Measurements from ENCODE around the gene HOOK2. TPM values are rescaled to one million over a fixed set of nuclear protein-coding genes. Genes with fewer than 3 reads are reported as not detected.

Gene HOOK2
- total and polyA plus RNA-seq, 2 of the 13 experiments (the other 11 are each of a cell fraction or from before 2014, with no cell fraction given) = 9.2 to 12.9 TPM

DNA sequence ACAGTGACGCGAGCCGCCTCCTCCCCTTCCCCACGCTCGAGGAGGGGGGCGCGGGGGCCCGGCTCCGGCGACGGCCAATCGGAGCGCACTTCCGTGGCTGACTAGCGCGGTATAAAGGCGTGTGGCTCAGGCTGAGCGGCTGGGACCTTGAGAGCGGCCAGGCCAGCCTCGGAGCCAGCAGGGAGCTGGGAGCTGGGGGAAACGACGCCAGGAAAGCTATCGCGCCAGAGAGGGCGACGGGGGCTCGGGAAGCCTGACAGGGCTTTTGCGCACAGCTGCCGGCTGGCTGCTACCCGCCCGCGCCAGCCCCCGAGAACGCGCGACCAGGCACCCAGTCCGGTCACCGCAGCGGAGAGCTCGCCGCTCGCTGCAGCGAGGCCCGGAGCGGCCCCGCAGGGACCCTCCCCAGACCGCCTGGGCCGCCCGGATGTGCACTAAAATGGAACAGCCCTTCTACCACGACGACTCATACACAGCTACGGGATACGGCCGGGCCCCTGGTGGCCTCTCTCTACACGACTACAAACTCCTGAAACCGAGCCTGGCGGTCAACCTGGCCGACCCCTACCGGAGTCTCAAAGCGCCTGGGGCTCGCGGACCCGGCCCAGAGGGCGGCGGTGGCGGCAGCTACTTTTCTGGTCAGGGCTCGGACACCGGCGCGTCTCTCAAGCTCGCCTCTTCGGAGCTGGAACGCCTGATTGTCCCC, 16.1 kb upstream of the HOOK2 start, which contains the start of gene JUNB (continued):
- TF ChIP-seq ZBTB3 (CRISPR knock-in tag; IDR thresholded peaks at IDR 0.05; ENCODE audit: borderline replicate concordance, low read depth) (no peak), HNRNPL (IDR thresholded peaks at IDR 0.05; ENCODE audit: low read depth, low read length) (0 out of 2 replicates have a peak, but pooled peaks have one; percentile 36), ZNF232 (CRISPR knock-in tag; IDR thresholded peaks at IDR 0.05; ENCODE audit: borderline replicate concordance) (peak; percentile 62; the same call in 1 of the 2 replicates), GATAD1 (CRISPR knock-in tag; IDR thresholded peaks at IDR 0.05) (peak; percentile 83), ADNP (CRISPR knock-in tag; IDR thresholded peaks at IDR 0.05) (no peak), NCOA5 (CRISPR knock-in tag; IDR thresholded peaks at IDR 0.05) (no peak), IKZF4 (CRISPR knock-in tag; IDR thresholded peaks at IDR 0.05; ENCODE audit: borderline replicate concordance, low read depth, not compliant biosample characterization) (no peak), STAG1 (CRISPR knock-in tag; IDR thresholded peaks at IDR 0.05) (peak; percentile 9; the same call in 1 of the 2 replicates), ZNF552 (CRISPR knock-in tag; IDR thresholded peaks at IDR 0.05; ENCODE audit: borderline replicate concordance) (peak; percentile 90; the same call in 1 of the 2 replicates), PLRG1 (conservative IDR thresholded peaks at IDR 0.05) (no peak), ZNF616 (CRISPR knock-in tag; IDR thresholded peaks at IDR 0.05; ENCODE audit: low read depth) (no peak; the same call in 1 of the 2 replicates), ZNF879 (CRISPR knock-in tag; IDR thresholded peaks at IDR 0.05) (0 out of 2 replicates have a peak, but pooled peaks have one; percentile 63), PRDM10 (CRISPR knock-in tag; IDR thresholded peaks at IDR 0.05; ENCODE audit: low read depth) (peak; percentile 96), EED (CRISPR knock-in tag; IDR thresholded peaks at IDR 0.05) (peak; percentile 80; the same call in 1 of the 2 replicates), CEBPG (CRISPR knock-in tag; IDR thresholded peaks at IDR 0.05) (peak; percentile 15; the same call in 1 of the 2 replicates)
- TF ChIP-seq, protein P1, sequence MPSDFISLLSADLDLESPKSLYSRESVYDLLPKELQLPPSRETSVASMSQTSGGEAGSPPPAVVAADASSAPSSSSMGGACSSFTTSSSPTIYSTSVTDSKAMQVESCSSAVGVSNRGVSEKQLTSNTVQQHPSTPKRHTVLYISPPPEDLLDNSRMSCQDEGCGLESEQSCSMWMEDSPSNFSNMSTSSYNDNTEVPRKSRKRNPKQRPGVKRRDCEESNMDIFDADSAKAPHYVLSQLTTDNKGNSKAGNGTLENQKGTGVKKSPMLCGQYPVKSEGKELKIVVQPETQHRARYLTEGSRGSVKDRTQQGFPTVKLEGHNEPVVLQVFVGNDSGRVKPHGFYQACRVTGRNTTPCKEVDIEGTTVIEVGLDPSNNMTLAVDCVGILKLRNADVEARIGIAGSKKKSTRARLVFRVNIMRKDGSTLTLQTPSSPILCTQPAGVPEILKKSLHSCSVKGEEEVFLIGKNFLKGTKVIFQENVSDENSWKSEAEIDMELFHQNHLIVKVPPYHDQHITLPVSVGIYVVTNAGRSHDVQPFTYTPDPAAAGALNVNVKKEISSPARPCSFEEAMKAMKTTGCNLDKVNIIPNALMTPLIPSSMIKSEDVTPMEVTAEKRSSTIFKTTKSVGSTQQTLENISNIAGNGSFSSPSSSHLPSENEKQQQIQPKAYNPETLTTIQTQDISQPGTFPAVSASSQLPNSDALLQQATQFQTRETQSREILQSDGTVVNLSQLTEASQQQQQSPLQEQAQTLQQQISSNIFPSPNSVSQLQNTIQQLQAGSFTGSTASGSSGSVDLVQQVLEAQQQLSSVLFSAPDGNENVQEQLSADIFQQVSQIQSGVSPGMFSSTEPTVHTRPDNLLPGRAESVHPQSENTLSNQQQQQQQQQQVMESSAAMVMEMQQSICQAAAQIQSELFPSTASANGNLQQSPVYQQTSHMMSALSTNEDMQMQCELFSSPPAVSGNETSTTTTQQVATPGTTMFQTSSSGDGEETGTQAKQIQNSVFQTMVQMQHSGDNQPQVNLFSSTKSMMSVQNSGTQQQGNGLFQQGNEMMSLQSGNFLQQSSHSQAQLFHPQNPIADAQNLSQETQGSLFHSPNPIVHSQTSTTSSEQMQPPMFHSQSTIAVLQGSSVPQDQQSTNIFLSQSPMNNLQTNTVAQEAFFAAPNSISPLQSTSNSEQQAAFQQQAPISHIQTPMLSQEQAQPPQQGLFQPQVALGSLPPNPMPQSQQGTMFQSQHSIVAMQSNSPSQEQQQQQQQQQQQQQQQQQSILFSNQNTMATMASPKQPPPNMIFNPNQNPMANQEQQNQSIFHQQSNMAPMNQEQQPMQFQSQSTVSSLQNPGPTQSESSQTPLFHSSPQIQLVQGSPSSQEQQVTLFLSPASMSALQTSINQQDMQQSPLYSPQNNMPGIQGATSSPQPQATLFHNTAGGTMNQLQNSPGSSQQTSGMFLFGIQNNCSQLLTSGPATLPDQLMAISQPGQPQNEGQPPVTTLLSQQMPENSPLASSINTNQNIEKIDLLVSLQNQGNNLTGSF (CRISPR knock-in tag; IDR thresholded peaks at IDR 0.05) = no peak
- TF ChIP-seq, protein P2, sequence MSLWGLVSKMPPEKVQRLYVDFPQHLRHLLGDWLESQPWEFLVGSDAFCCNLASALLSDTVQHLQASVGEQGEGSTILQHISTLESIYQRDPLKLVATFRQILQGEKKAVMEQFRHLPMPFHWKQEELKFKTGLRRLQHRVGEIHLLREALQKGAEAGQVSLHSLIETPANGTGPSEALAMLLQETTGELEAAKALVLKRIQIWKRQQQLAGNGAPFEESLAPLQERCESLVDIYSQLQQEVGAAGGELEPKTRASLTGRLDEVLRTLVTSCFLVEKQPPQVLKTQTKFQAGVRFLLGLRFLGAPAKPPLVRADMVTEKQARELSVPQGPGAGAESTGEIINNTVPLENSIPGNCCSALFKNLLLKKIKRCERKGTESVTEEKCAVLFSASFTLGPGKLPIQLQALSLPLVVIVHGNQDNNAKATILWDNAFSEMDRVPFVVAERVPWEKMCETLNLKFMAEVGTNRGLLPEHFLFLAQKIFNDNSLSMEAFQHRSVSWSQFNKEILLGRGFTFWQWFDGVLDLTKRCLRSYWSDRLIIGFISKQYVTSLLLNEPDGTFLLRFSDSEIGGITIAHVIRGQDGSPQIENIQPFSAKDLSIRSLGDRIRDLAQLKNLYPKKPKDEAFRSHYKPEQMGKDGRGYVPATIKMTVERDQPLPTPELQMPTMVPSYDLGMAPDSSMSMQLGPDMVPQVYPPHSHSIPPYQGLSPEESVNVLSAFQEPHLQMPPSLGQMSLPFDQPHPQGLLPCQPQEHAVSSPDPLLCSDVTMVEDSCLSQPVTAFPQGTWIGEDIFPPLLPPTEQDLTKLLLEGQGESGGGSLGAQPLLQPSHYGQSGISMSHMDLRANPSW (CRISPR knock-in tag; IDR thresholded peaks at IDR 0.05; ENCODE audit: borderline replicate concordance) = peak; percentile 54; the same call in 1 of the 2 replicates

All from HepG2 (cell line).